Fibroblast of mammary gland (primary cell): Measurements from ENCODE around the gene FLRT1.

ENCODE experiments used
- DNase-seq: peaks from one replicate; pipeline ENCODE4 v3.0.0-alpha.2; 2010; ENCODE audit warnings: low read depth
- H3K4me3 ChIP-seq: 2 replicates; pipeline ENCODE4 v1.5.1; 2011; ENCODE audit warnings: low read depth, mild to moderate bottlenecking, low read length, moderate library complexity; ENCODE audit not compliant: control insufficient read depth
- CTCF ChIP-seq: conservative IDR thresholded peaks from 2 replicates; pipeline ENCODE4 v1.5.1; 2011; ENCODE audit warnings: low read depth, low read length, inconsistent platforms; ENCODE audit not compliant: control insufficient read depth, insufficient read depth

FLRT1 gene

GRCh38 chr11:64031001-64031400 is 4.7 kb upstream of the FLRT1 start:
- DNase-seq: no peak
- H3K4me3 ChIP-seq: no peak overlapping the region
- no peak for TF ChIP-seq CTCF

GRCh38 chr11:64032050-64032449 is 3.7 kb upstream of the FLRT1 start:
- TF ChIP-seq CTCF: no peak
- DNase-seq: peak; percentile 32

GRCh38 chr11:64034411-64034811 is 1.3 kb upstream of the FLRT1 start:
- DNase-seq: no peak
- H3K4me3 ChIP-seq: no peak overlapping the region
- TF ChIP-seq CTCF: no peak

More at GRCh38 chr11:64032050-64032449, 3.7 kb upstream of the FLRT1 start:
- H3K4me3 ChIP-seq: no peak overlapping the region

GRCh38 chr11:64035081-64035524 is 628 bp upstream of the FLRT1 start:
- no peak for DNase-seq
- H3K4me3 ChIP-seq: no peak overlapping the region
- TF ChIP-seq CTCF: no peak

GRCh38 chr11:64036087-64037026 is 626 bp downstream of the FLRT1 start:
- H3K4me3 ChIP-seq: no peak overlapping the region
- peak; percentile 31 for DNase-seq
- TF ChIP-seq CTCF: no peak

- H3K4me3 ChIP-seq: no peak overlapping the region
- DNase-seq: no peak
- TF ChIP-seq CTCF: no peak
Observed at GRCh38 chr11:64037027-64037634, 1.4 kb downstream of the FLRT1 start.
